Measurements from ENCODE around the gene IL7R.

GRCh38 chr5:35847961-35848360 is 8.7 kb upstream of the IL7R start:
- no peak for TF ChIP-seq YY1 (IDR thresholded peaks at IDR 0.05; ENCODE audit: extremely low read depth, insufficient replicate concordance, low read depth, low read length)
- TF ChIP-seq ZFX (IDR thresholded peaks at IDR 0.05): no peak
- no peak for TF ChIP-seq CTCF (IDR thresholded peaks at IDR 0.05 in 2 of 3, conservative IDR thresholded peaks at IDR 0.05 in 1 of 3; ENCODE audit: borderline replicate concordance in 1 of 3, insufficient read depth in 1 of 3, low read depth in 2 of 3, low read length in 2 of 3)
- TF ChIP-seq EZH2 (IDR thresholded peaks at IDR 0.05): no peak
- TF ChIP-seq RAD21 (IDR thresholded peaks at IDR 0.05; ENCODE audit: low read depth): no peak
- no peak for TF ChIP-seq EZH2phosphoT487 (IDR thresholded peaks at IDR 0.05; ENCODE audit: borderline replicate concordance)
- no peak for TF ChIP-seq MAX (IDR thresholded peaks at IDR 0.05)
- TF ChIP-seq REST (IDR thresholded peaks at IDR 0.05; ENCODE audit: low read depth): no peak
- TF ChIP-seq SIN3A (IDR thresholded peaks at IDR 0.05; ENCODE audit: low read depth): no peak
- TF ChIP-seq CEBPB (IDR thresholded peaks at IDR 0.05; ENCODE audit: low read depth): no peak
- no peak for TF ChIP-seq SP1 (IDR thresholded peaks at IDR 0.05; ENCODE audit: low read depth)
- no peak for TF ChIP-seq ZNF274 (IDR thresholded peaks at IDR 0.05; ENCODE audit: low read depth, low read length)
- TF ChIP-seq POLR2A (IDR thresholded peaks at IDR 0.05; ENCODE audit: borderline replicate concordance, extremely low read depth, insufficient read depth, insufficient read length): no peak

Data from HCT116 (cell line).